Stimulated activated CD4-positive, alpha-beta T cell treated with anti-CD3 and anti-CD28 coated beads, TNF-alpha, amount 100 ng/mL, for 1 hour (primary cell): ENCODE data around the gene PRLR.
"Not testable (repeated sequence)": the region's sequence is repeated elsewhere in the genome, so short reads cannot be mapped to it uniquely, and the experiment has no call there.

ENCODE experiments used
- DNase-seq, 3 donors: peaks; one replicate each; pipeline ENCODE4 v3.0.0-alpha.2; 2020; ENCODE audit warnings: low read depth in 3 of 3, low spot score in 1 of 3

PRLR gene

GRCh38 chr5:35230038-35230611 lies at the start of gene PRLR:
Gene PRLR, minus strand, starts transcription at chr5:35230487. Its CDS starts 140,867 bp downstream, at chr5:35089620.
- DNase-seq: no peak

- DNase-seq: no peak
Measured at GRCh38 chr5:35274839-35275509, 44.7 kb upstream of the PRLR start.

DNA sequence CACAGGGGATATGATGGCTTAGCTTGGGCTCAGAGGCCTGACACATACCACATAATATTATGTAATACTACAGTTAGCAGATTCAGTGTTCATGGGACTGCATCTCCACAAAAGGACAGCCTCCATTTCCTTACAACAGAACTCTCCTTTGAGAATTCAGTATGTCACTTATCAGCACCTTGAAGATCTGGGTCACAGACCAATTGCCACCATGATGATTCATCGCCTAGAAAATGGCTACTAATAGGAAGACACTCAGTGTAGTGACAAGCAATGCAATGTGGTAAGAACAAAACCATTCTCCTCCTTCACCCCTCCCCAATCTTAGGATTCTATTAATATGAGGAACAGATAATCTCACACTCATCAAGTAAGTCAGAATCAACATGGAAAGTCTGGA lies 38.7 kb upstream of the PRLR start:
- no peak for DNase-seq

- DNase-seq: no peak
Measured at GRCh38 chr5:35266276-35266675, 36.0 kb upstream of the PRLR start.

- DNase-seq: no peak
Measured at GRCh38 chr5:35264509-35264908, 34.2 kb upstream of the PRLR start.

- no peak for DNase-seq
Measured at GRCh38 chr5:35263266-35263877, 33.1 kb upstream of the PRLR start.

DNA sequence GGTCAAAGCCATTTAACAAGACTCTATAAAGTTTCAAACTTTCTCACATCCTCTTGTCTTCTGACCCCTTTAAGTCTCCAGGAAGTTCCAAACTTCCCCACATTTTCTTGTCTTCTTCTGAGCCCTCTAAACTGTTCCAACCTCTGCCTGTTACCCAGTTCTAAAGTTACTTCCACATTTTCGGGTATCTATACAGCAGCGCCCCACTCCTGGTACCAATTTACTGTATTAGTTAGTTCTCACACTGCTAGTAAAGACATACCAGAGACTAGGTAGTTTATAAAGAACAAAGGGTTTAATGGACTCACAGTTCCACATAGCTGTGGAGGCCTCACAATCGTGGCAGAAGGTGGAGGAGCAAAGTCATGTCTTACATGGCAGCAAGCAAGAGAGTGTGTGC lies 23.3 kb upstream of the PRLR start:
- DNase-seq: no peak

DNA sequence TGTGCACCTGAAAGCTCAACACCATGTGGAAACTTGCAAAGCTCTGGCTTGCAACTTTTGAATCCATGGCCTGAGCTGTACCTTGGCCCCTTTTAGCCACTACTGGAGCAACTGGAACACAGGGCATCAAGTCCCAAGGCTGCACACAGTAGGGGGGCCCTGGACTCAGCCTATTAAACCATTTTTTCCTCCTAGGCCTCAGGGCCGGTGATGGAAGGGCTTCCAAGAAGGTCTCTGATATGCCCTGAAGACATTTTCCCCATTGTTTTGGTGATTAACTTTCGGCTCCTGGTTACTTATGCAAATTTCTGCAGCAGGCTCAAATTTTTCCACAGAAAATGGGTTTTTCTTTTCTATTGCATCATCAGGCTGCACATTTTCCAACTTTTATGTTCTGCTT lies 22.7 kb upstream of the PRLR start:
- no peak for DNase-seq

DNA sequence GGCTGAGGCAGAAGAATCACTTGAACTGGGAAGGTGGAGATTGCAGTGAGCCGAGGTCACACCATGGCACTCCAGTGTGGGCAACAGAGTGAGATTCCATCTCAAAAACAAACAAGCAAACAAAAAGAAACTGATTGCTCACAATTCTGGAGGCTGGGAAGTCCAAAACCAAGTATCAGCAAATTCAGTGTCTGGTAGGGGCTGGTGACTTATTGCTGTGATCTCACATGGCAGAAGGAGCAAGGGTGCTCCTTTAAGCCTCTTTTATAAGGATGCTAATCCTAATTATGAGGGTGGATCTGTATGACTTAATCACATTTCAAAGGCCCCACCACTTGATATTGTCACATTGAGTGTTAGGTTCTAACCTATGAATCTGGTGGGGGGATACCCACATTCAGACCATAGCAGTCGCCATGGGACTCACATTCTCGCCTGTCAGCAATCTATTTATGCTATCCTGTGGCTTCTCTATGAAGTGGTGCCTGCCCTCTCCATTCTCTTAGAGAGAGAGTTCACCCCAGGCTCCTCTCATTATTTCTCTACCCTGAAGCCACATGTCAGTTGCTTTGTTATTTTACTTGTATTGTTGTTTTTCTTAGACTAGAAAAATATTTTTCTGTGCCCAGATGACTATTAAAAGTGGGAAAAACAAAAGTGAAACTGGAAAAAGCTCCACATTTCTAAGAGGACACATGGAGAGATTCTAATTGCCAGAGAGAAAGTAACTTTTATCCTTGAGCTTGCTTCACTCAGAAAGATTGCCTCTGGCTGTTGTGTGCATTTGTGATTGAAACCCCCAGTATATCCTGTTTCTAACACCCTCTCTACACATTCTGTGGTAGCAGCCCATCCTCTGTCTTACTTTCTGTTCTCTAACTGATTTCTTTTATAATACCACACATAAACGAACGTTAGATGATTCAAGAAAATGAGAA lies 18.8 kb upstream of the PRLR start:
- no peak for DNase-seq

- no peak for DNase-seq
Measured at GRCh38 chr5:35247648-35248034, 17.4 kb upstream of the PRLR start.

GRCh38 chr5:35246900-35247647 lies 16.8 kb upstream of the PRLR start:
- no peak for DNase-seq

GRCh38 chr5:35246411-35246810 lies 16.1 kb upstream of the PRLR start:
- DNase-seq: no peak

DNA sequence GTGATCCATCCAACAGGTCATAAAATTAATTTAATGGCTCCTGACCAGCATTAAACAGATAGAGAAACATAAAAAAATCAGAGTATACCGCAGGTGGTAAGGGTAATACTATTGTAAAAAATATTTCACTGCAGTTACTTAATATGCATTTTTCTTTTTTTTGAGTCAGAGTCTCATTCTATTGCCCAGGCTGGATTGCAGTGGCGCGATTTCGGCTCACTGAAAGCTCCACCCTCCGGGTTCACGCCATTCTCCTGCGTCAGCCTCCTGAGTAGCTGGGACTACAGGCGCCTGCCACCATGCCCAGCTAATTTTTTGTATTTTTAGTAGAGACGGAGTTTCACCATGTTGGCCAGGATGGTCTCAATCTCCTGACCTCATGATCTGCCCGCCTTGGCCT lies 15.1 kb upstream of the PRLR start:
- not testable (repeated sequence) for DNase-seq

GRCh38 chr5:35244171-35244570 lies 13.9 kb upstream of the PRLR start:
- DNase-seq: no peak

DNA sequence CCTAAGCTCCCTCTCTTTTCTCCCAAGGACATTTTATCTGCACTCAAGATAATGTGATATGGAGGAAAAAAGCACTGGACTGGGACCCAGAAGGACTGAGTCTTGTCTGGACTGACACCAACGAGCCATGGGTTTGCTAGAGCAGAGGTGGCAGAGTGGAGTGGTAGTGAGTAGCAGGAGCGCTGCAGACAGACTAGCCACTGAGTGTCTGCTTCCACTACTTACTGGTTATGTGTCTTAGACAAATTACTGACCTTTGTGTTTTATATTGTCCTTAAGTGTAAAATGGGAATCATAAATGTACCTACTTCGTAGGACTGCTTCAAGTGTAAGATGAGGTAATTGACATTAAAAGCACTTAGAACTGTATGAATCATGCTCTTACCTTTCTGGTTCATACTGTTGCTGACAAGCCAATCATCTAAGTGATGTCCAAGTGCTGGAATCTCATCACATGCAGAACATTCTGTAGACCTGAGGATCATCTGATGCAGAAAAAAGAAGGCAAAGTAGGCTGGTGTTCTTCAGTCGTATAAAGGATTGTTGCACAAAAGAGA lies 12.5 kb upstream of the PRLR start:
- DNase-seq: no peak

- no peak for DNase-seq
Measured at GRCh38 chr5:35240892-35241291, 10.6 kb upstream of the PRLR start.

- no peak for DNase-seq
Measured at GRCh38 chr5:35239911-35240610, 9.8 kb upstream of the PRLR start.

DNA sequence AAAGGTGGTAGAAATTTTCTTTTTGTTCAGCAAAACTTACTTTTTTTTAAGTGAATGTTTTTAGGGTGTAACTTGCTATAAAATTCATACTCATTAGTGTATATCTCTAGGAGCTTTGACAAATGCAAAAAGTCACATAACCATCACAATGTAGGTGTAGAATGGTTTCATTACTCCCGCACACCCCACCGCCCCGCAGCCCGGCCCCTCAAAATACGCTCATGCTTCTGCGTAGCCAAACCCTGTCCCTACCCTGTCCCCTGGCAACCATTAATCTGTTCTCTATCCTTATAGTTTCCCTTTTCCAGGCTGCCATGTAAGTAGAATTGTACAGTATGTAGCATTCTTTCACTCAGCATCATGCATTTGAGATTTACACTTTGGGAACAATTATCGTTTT lies 9.2 kb upstream of the PRLR start:
- no peak for DNase-seq

DNA sequence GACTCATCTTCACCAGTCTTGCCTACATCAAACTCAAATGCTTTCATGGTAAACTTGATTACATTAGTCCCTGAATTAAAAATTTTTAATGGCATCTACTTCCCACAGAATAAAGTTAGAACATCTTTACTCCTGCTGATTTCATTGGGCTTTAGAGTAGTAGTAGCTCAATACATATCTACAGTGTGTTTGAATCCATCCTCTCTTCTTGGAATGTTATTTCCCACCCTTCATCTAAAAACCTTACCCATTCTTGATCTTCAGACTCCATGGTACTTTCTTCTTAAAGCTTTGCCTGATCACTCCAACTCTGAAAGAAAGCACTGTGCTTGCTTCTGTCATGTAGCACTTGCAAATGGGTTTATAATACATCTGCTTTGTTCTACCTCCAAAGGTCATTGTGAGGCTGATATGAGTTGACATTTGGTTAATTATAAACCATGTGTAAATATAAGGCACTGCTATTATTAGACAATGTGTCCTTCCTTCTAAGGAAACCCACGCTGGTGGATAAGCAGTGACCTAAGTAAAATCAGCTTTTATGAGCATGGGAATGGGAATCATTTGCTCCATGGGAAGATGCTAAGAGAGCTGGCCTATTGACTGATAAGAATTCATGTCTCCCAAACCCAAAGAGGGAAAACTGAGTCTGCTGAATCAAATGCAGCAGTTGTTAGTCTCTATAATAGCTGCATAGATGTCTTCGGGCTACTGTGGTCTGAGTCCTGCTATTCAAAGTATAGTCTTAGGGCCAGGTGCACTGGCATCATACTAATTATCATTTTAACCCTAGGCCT lies 7.5 kb upstream of the PRLR start:
- DNase-seq: no peak
